Gastroesophageal sphincter (tissue), 4 donors: ENCODE data around the gene FAAP20. TPM values are rescaled to one million over a fixed set of nuclear protein-coding genes. Genes with fewer than 3 reads are reported as not detected.

ENCODE experiments used
- ATAC-seq: fragments of 150-250 bp; one replicate; pipeline ENCODE4 v1.9.1; 2016; ENCODE audit warnings: mild to moderate bottlenecking, moderate library complexity
- H3K27ac ChIP-seq, 4 donors: fragments of 200-600 bp; sonication (generic) in 3 of 4; 1 replicate in 3 of 4; 2 replicates in 1 of 4; pipeline ENCODE4 v1.5.1; 2016 to 2019
- H3K27me3 ChIP-seq: fragments of 200-600 bp; sonication (generic); one replicate; pipeline ENCODE4 v1.5.1; 2019
- H3K36me3 ChIP-seq, 2 donors: fragments of 200-600 bp; sonication (generic); one replicate each; pipeline ENCODE4 v1.5.1; 2019; ENCODE audit warnings: control low read depth in 1 of 2
- H3K4me1 ChIP-seq, 3 donors: fragments of 200-600 bp; sonication (generic); 1 replicate in 2 of 3; 2 replicates in 1 of 3; pipeline ENCODE4 v1.5.1; 2016 to 2019; ENCODE audit warnings: control low read depth in 2 of 3
- H3K4me3 ChIP-seq, 2 donors: fragments of 200-600 bp; sonication (generic); one replicate each; pipeline ENCODE4 v1.5.1; 2019; ENCODE audit warnings: mild to moderate bottlenecking in 1 of 2, moderate library complexity in 1 of 2
- H3K9me3 ChIP-seq, 3 donors: fragments of 200-600 bp; sonication (generic); one replicate each; pipeline ENCODE4 v1.5.1; 2017 to 2019; ENCODE audit warnings: control low read depth in 2 of 3
- EP300 ChIP-seq: sonication (generic); formaldehyde crosslinking; IDR thresholded peaks from one replicate; pipeline ENCODE4 v1.6.1; 2017; ENCODE audit warnings: antibody characterized with exemption, mild to moderate bottlenecking
- POLR2A ChIP-seq, 2 donors: fragments of 450-650 bp; IDR thresholded peaks; one replicate each; pipeline ENCODE4 v1.6.1; 2017; ENCODE audit warnings: antibody characterized with exemption in 2 of 2, mild to moderate bottlenecking in 2 of 2, moderate library complexity in 1 of 2
- POLR2AphosphoS5 ChIP-seq: sonication (generic); formaldehyde crosslinking; IDR thresholded peaks from one replicate; pipeline ENCODE4 v1.6.1; 2017; ENCODE audit warnings: antibody characterized with exemption
- whole genome bisulfite sequencing, 2 donors: methylation state at CpG; one replicate each; pipeline ENCODE4 v1.1.5; 2018; ENCODE audit warnings: low coverage in 1 of 2; 5-methylcytosine and 5-hydroxymethylcytosine counted together
- total RNA-seq, 4 donors: library from RNA; depleted of rRNA; stranded (reverse); fragments of >200 nt; gene quantifications; one replicate each; pipeline ENCODE4 v1.1.0, GENCODE V29; 2016
- TF ChIP-seq, protein P1 (sequence below), 4 experiments: fragments of 200-600 bp in 2 of 4; fragments of 450-650 bp in 2 of 4; sonication (generic) in 1 of 4; IDR thresholded peaks; one replicate each; pipeline ENCODE4 v1.5.1; 2017 to 2019; ENCODE audit warnings: antibody characterized with exemption in 4 of 4, mild to moderate bottlenecking in 2 of 4, moderate library complexity in 2 of 4

Gene FAAP20
- total RNA-seq, 4 donors from 2014 or later: 25.8 to 51.1 (median 43.3) TPM

DNA sequence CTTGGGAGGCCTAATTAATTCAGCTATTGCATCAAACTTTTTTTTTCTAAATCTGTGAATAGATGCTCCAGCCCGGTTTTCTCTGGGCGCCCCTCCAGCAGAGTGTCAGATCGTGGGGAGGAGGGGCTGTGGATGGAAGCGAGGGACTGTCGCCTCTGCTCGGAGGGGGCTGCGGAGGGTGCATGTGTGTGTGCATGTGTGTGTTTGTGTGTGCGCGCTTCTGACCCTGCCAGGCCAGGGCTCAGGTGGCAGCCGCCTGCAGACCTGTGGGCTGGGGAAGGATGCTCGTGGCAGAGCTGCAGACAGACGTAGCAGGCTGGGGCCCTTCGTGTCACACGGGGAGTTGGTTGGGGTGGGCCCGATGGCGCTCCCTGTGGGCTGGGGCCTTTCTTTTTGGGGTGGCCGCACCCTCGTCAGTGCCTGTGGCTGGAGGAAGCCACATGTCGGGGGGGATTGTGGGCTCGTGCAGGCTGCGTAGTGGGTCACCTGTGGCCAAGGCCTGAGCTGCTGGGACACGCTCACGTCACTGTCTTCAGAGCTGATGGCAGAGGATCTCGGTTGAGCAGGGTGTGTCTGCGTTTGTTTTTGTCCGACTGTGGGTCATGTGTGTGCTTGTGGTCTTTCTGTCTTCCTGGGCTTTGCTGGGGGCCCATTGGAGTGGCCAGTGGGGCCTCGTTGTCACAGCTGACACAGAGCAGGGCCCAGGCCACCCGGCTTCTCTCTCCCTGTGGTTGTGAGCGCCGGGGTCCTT, 36.4 kb upstream of the FAAP20 start:
- peaks cover 6 to 78% (median 40%) of the 10 kb centered on the region in 3 donors for H3K4me1 ChIP-seq
- H3K9me3 ChIP-seq: no peaks in the 10 kb centered on the region
- H3K27ac ChIP-seq: peak overlapping the region; percentile 52 to 93 (median 90)
- H3K27me3 ChIP-seq: no peaks in the 10 kb centered on the region
- ATAC-seq: no peak
- peak overlapping the region; percentile 49 to 83 for H3K4me3 ChIP-seq
- no peaks in the 10 kb centered on the region for H3K36me3 ChIP-seq
- WGBS, 2 donors: 0 to 2% methylated on average over 4 to 9 of the region's 30 CpGs
- TF ChIP-seq POLR2A (IDR thresholded peaks at IDR 0.05) (no peak), POLR2AphosphoS5 (no peak), EP300 (no peak)
- TF ChIP-seq, protein P1, sequence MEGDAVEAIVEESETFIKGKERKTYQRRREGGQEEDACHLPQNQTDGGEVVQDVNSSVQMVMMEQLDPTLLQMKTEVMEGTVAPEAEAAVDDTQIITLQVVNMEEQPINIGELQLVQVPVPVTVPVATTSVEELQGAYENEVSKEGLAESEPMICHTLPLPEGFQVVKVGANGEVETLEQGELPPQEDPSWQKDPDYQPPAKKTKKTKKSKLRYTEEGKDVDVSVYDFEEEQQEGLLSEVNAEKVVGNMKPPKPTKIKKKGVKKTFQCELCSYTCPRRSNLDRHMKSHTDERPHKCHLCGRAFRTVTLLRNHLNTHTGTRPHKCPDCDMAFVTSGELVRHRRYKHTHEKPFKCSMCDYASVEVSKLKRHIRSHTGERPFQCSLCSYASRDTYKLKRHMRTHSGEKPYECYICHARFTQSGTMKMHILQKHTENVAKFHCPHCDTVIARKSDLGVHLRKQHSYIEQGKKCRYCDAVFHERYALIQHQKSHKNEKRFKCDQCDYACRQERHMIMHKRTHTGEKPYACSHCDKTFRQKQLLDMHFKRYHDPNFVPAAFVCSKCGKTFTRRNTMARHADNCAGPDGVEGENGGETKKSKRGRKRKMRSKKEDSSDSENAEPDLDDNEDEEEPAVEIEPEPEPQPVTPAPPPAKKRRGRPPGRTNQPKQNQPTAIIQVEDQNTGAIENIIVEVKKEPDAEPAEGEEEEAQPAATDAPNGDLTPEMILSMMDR (IDR thresholded peaks at IDR 0.05): no peak

DNA sequence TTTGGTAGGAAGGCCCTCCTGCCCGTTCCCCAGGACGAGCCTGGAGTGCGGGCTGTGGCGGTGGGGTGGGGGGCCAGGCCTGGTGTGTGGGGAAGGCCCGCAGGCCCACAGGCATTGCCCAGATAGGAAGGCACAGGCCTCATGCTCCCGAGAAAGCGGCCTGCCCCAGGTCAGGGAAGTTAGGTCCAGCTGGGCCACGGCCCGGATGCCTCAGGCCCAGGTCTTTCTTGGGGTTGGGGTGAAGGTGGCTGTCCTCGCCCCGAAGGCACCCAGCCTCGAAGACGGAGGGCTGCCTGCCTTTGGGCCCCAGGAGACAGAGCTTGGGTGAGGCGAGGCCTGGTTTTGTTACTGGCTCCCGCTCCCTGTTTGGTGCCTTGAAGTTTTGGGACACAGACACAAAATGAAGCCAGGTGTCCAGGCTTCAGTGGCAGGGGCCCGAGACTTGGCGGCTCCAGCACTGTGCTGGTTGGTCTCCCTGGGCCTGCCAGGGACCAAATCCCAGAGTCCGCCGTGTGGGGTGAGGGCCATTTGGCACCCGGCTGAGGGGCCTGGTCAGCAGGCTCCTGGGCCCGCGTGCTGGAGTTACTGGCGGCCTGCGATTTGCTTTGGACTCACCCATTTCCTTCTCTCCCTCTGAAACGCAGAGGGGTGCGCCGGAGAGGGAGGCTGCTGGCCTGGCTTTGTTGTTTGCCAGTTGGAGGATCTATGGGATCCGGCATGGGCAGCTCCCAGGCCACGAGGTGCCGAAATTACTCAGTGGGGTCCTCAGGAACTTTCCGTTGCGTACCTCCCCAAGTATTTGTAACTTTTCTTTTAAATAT, 35.5 kb upstream of the FAAP20 start:
- H3K4me1 ChIP-seq: peaks cover under 1 to 70% (median 32%) of the 10 kb centered on the region in 3 donors
- no peaks in the 10 kb centered on the region for H3K9me3 ChIP-seq
- WGBS, 2 donors: 0 to 13% methylated on average over 5 of the region's 32 CpGs
- TF ChIP-seq POLR2A (IDR thresholded peaks at IDR 0.05) (peak in 1 of 2 donors; percentile 3), EP300 (no peak), POLR2AphosphoS5 (no peak)
- TF ChIP-seq, protein P1 (IDR thresholded peaks at IDR 0.05): no peak
- ATAC-seq: no peak
- peak overlapping the region; percentile 52 to 93 (median 90) for H3K27ac ChIP-seq
- H3K27me3 ChIP-seq: no peaks in the 10 kb centered on the region
- peak overlapping the region; percentile 49 to 83 for H3K4me3 ChIP-seq
- H3K36me3 ChIP-seq: no peaks in the 10 kb centered on the region

DNA sequence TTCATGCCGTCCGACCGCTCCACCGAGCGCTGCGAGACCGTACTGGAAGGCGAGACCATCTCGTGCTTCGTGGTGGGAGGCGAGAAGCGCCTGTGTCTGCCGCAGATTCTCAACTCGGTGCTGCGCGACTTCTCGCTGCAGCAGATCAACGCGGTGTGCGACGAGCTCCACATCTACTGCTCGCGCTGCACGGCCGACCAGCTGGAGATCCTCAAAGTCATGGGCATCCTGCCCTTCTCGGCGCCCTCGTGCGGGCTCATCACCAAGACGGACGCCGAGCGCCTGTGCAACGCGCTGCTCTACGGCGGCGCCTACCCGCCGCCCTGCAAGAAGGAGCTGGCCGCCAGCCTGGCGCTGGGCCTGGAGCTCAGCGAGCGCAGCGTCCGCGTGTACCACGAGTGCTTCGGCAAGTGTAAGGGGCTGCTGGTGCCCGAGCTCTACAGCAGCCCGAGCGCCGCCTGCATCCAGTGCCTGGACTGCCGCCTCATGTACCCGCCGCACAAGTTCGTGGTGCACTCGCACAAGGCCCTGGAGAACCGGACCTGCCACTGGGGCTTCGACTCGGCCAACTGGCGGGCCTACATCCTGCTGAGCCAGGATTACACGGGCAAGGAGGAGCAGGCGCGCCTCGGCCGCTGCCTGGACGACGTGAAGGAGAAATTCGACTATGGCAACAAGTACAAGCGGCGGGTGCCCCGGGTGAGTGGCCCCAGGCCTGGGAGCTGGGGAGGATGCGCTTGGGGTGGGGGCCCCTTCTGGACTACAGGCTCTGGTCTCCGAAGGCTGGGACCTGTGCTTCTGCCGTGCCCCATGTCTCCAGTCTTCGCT, 34.7 kb upstream of the FAAP20 start:
- peak; percentile 6 for ATAC-seq
- Histone ChIP-seq H3K4me3 (peak overlapping the region; percentile 49 to 83), H3K27ac (peak overlapping the region; percentile 52 to 93 (median 90)), H3K27me3 (no peaks in the 10 kb centered on the region), H3K36me3 (no peaks in the 10 kb centered on the region), H3K4me1 (peaks cover 0 to 61% (median 26%) of the 10 kb centered on the region in 3 donors), H3K9me3 (no peaks in the 10 kb centered on the region)
- peak; percentile 54 to 55 for TF ChIP-seq POLR2A (IDR thresholded peaks at IDR 0.05)
- TF ChIP-seq, protein P1 (IDR thresholded peaks at IDR 0.05): peak in 3 of 4 experiments; percentile 22 to 45 (median 31)
- peak; percentile 93 for TF ChIP-seq POLR2AphosphoS5
- TF ChIP-seq EP300: no peak
- 0% methylated on average over 3 of the region's 77 CpGs; no CpG with 5 or more reads in 1 of the 2 donors for WGBS, 2 donors

DNA sequence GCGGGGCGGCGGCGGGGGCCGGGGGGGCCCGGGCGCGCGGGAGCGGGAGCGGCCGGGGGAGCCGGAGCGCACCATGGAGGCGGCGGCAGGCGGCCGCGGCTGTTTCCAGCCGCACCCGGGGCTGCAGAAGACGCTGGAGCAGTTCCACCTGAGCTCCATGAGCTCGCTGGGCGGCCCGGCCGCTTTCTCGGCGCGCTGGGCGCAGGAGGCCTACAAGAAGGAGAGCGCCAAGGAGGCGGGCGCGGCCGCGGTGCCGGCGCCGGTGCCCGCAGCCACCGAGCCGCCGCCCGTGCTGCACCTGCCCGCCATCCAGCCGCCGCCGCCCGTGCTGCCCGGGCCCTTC, 34.1 kb upstream of the FAAP20 start:
- no CpG with 5 or more reads among the region's 50 CpGs for WGBS, 2 donors
- no peaks in the 10 kb centered on the region for H3K36me3 ChIP-seq
- H3K27ac ChIP-seq: peak overlapping the region; percentile 52 to 93 (median 90)
- peaks cover 0 to 55% (median 21%) of the 10 kb centered on the region in 3 donors for H3K4me1 ChIP-seq
- TF ChIP-seq, protein P1 (IDR thresholded peaks at IDR 0.05): no peak
- TF ChIP-seq POLR2AphosphoS5 (no peak), POLR2A (IDR thresholded peaks at IDR 0.05) (no peak), EP300 (no peak)
- H3K9me3 ChIP-seq: no peaks in the 10 kb centered on the region
- H3K27me3 ChIP-seq: no peaks in the 10 kb centered on the region
- peak overlapping the region; percentile 49 to 83 for H3K4me3 ChIP-seq
- ATAC-seq: no peak
